ENCODE data around the gene OGN. TPM values are rescaled to one million over a fixed set of nuclear protein-coding genes. Genes with fewer than 3 reads are reported as not detected.
A peak's percentile ranks its signal among the peaks of the same experiment; 100 is the strongest.

OGN gene
- total and polyA plus RNA-seq, 12 donors, result 2.2 to 25.9 (median 11.3) TPM

- no peak overlapping the region for H3K4me3 ChIP-seq
- 69 to 70% methylated on average over 7 of the region's 7 CpGs for WGBS, 2 donors
- peaks cover 0 to 22% (median 0%) of the 10 kb centered on the region in 9 donors for H3K4me1 ChIP-seq
- no peaks in the 10 kb centered on the region for H3K27me3 ChIP-seq
- H3K36me3 ChIP-seq, result peaks cover 0 to 31% (median 0%) of the 10 kb centered on the region in 9 donors
- ATAC-seq, result peak in 6 of 8 donors; percentile 64 to 79 (median 75)
- DNase-seq, result no peak
- intact Hi-C loops (cut with DNase I), result loop anchor here in 5 of 10 donors (10.0 kb wide), 4 partner anchors 75 to 285 kb away; partner anchors contain the start of gene OMD (in 1 of the 5)
- peak overlapping the region in 9 of 10 donors; percentile 3 to 86 (median 70) for H3K27ac ChIP-seq
- TF ChIP-seq, protein P1, sequence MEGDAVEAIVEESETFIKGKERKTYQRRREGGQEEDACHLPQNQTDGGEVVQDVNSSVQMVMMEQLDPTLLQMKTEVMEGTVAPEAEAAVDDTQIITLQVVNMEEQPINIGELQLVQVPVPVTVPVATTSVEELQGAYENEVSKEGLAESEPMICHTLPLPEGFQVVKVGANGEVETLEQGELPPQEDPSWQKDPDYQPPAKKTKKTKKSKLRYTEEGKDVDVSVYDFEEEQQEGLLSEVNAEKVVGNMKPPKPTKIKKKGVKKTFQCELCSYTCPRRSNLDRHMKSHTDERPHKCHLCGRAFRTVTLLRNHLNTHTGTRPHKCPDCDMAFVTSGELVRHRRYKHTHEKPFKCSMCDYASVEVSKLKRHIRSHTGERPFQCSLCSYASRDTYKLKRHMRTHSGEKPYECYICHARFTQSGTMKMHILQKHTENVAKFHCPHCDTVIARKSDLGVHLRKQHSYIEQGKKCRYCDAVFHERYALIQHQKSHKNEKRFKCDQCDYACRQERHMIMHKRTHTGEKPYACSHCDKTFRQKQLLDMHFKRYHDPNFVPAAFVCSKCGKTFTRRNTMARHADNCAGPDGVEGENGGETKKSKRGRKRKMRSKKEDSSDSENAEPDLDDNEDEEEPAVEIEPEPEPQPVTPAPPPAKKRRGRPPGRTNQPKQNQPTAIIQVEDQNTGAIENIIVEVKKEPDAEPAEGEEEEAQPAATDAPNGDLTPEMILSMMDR (IDR thresholded peaks at IDR 0.05), result no peak
- H3K9me3 ChIP-seq, result peaks cover 0 to 14% (median 5%) of the 10 kb centered on the region in 11 donors
Measured at GRCh38 chr9:92349771-92350739, 54.3 kb downstream of the OGN start.

DNA sequence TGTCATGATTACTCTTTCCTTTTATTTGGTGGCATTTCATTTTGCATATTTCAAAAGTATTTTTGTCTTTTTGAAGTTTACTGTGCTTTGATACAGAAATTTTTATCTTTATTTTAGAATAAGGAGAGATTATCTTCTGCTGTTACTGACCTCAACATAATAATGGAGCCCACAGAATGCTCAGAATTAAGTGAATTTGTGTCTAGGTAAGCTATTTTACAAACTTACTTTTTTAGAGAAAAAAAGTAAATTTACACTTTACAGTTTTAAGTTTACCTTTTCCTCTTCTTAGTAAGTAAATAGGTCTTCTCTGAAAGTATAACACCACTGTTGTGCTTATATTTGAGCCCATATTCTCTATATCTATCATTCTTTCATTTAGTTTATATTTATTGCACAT lies 58.8 kb downstream of the OGN start:
- intact Hi-C loops (cut with DNase I), result loop anchor here in 5 of 10 donors (10.0 kb wide), 4 partner anchors 79 to 289 kb away; partner anchors contain the start of gene OMD (in 1 of the 5)
- ATAC-seq, result no peak

GRCh38 chr9:92342825-92343488 lies 61.4 kb downstream of the OGN start:
- ATAC-seq, result no peak
- Histone ChIP-seq H3K9me3 (peaks cover 0 to 6% (median 0%) of the 10 kb centered on the region in 11 donors), H3K27me3 (no peaks in the 10 kb centered on the region), H3K4me1 (no peaks in the 10 kb centered on the region), H3K27ac (no peak overlapping the region), H3K4me3 (no peak overlapping the region), H3K36me3 (peaks cover 0 to 45% (median 0%) of the 10 kb centered on the region in 9 donors)
- TF ChIP-seq, protein P1 (IDR thresholded peaks at IDR 0.05), result peak in 6 of 9 donors; percentile 32 to 51 (median 40)
- no peak for DNase-seq
- 79 to 86% methylated on average over 1 of the region's 1 CpG for WGBS, 2 donors
- intact Hi-C loops (cut with DNase I), result loop anchor here in 9 of 10 donors (2.0 to 10.0 kb wide), 8 partner anchors 82 to 294 kb away; partner anchors contain the start of gene OMD (in 1 of the 9)

More for the DNA sequence above, 58.8 kb downstream of the OGN start:
- Histone ChIP-seq H3K27ac (no peak overlapping the region), H3K9me3 (peaks cover 0 to 5% (median 0%) of the 10 kb centered on the region in 11 donors), H3K4me1 (peaks cover 0 to 12% (median 0%) of the 10 kb centered on the region in 9 donors), H3K27me3 (no peaks in the 10 kb centered on the region), H3K4me3 (no peak overlapping the region), H3K36me3 (peaks cover 0 to 24% (median 0%) of the 10 kb centered on the region in 9 donors)
- DNase-seq, result no peak
- TF ChIP-seq, protein P1 (IDR thresholded peaks at IDR 0.05), result no peak

- TF ChIP-seq, protein P1 (IDR thresholded peaks at IDR 0.05), result no peak
- WGBS, 2 donors, result 100% methylated on average over 1 of the region's 1 CpG
- Histone ChIP-seq H3K4me3 (no peak overlapping the region), H3K36me3 (peaks cover 0 to 53% (median 0%) of the 10 kb centered on the region in 9 donors), H3K9me3 (peaks cover 0 to 6% (median 0%) of the 10 kb centered on the region in 11 donors), H3K27ac (peak overlapping the region in 1 of 10 donors; percentile 19), H3K27me3 (no peaks in the 10 kb centered on the region), H3K4me1 (no peaks in the 10 kb centered on the region)
- intact Hi-C loops (cut with DNase I), result loop anchor here in 8 of 10 donors (5.0 to 10.0 kb wide), 7 partner anchors 83 to 296 kb away; partner anchors contain the start of gene OMD (in 1 of the 8)
- no peak for ATAC-seq
- DNase-seq, result no peak
Measured at GRCh38 chr9:92341578-92341977, 62.8 kb downstream of the OGN start.
